Occipital lobe (tissue), 2 donors: Measurements from ENCODE around the gene RUVBL2. TPM values are rescaled to one million over a fixed set of nuclear protein-coding genes. Genes with fewer than 3 reads are reported as not detected.
"Not testable (repeated sequence)": the region's sequence is repeated elsewhere in the genome, so short reads cannot be mapped to it uniquely, and the experiment has no call there.

Source experiments
- DNase-seq: peaks from one replicate; lab custom pipeline; 2025; lab: John Stamatoyannopoulos, UW
- total RNA-seq: library from RNA; depleted of rRNA; stranded (reverse); fragments of >200 nt; gene quantifications from one replicate; pipeline ENCODE4 v1.2.3, GENCODE V29; 2014

RUVBL2 gene
- total RNA-seq, 1 donor from 2014 or later = 81.4 TPM

- DNase-seq = no peak
These were observed 23.5 kb downstream of the RUVBL2 start, which contains the start of gene LHB for GRCh38 chr19:49017041-49017665. Gene LHB, minus strand, starts transcription at chr19:49017091. Its CDS starts 10 bp downstream, at chr19:49017081.

- no peak for DNase-seq
These were observed 24.1 kb downstream of the RUVBL2 start for GRCh38 chr19:49017666-49018351.

GRCh38 chr19:49018388-49019241, 24.9 kb downstream of the RUVBL2 start:
- DNase-seq = not testable (repeated sequence)

GRCh38 chr19:49019242-49019932, 25.7 kb downstream of the RUVBL2 start:
- DNase-seq = no peak

- no peak for DNase-seq
These were observed 26.7 kb downstream of the RUVBL2 start for GRCh38 chr19:49020342-49020741.

DNA sequence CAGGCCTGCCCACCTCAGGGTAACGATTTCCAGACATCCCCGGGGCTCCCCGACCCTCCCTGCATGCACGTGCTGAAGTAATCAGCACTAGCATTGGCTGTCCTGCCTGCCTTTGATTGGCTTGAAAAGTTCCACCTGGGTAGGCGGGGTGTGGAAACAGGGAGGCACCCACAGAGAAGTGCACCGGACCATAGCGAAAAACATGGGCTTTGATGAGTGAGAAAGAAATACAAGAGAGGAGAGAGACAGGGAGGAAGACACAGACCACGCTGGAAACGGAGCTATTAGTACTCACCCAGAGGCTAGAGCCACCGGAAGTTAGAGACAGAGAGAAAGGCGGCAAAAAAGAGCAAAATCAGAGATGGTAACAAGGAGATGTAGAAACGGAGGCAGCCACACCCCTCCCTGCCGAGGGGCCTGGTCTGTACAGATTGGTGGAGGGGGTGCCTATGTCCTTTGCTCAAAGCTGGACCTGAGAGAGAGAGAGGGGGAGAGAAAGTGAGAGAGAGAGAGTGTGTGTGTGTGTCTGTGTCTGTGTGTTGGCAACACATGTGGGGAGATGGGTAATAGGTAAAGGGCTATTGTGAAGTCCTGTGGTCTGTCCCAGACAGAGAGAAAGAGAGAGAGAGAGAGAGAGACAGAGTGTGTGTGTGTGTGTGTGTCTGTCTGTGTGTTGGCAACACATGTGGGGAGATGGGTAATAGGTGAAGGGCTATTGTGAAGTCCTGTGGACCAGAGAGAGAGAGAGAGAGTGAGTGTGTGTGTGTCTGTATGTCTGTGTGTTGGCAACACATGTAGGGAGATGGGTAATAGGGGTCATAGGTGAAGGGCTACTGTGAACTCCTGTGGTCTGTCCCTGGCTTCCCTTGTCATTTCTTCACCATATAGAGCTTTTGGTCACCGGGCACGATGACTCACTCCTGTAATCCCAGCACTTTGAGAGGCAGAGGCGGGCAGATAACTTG, 27.5 kb downstream of the RUVBL2 start:
- DNase-seq = no peak

DNA sequence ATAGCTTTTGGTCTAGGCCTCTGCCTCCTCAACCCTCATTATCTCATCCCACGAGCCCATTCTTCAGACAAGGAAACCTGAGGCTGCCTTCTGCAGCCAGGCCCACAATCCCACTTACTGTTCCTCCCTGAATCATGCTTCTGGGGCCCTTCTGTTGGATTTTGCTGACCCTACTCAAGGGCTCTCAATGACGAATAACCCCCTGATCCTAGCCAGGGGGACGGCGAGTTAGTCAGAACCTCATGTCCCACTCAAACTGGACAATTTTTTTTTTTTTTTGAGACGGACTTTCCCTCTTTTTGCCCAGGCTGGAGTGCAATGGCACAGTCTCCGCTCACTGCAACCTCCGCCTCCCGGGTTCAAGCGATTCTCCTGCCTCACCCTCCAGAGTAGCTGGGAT, 28.4 kb downstream of the RUVBL2 start:
- no peak for DNase-seq

DNA sequence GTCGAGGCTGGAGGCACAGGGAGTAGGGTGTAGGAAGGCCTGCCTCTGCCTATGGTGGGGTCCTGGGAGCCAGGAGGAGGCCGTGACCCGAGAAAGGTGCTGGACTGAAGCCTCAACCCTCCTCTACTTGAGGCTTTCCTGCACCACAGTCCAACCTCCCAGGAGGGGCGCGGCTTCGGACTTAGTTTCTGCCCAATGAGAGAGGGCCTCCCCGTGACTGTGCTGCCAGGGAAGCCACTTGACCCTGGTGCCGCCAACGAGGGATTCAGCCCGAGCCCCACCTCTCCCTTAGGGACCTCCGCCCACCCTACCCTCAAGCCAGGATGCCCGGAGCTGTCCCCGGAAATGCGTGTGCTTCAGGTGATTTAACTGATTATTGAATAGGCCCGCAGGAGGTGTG, 30.5 kb downstream of the RUVBL2 start, which contains the start of gene CGB3:
TSS of gene CGB3 (minus strand) at position 101 of the 400 bp plus-strand sequence. CDS start 362 bp downstream, outside the sequence.
- not testable (repeated sequence) for DNase-seq

GRCh38 chr19:49025088-49025487, 31.4 kb downstream of the RUVBL2 start:
- not testable (repeated sequence) for DNase-seq

DNA sequence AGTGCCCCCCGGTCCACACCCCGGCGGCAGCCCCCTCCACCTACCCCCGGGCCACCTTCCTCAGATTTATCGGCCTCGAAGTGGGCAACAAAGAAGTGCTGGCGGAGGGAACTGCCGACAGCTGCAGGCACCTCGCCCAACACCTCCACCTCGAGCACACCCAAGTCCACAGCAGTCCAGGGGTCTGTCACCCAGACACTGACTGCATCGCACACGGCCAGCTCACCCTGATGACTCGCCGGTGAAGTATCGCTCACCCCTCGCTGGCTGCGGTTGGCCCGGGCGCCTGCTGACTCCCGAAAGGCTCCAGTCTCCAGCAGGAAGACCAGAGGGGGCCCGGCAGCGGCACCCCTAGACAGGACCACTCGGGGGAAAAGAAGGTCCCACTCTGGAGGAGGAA, 31.9 kb downstream of the RUVBL2 start:
- not testable (repeated sequence) for DNase-seq

DNA sequence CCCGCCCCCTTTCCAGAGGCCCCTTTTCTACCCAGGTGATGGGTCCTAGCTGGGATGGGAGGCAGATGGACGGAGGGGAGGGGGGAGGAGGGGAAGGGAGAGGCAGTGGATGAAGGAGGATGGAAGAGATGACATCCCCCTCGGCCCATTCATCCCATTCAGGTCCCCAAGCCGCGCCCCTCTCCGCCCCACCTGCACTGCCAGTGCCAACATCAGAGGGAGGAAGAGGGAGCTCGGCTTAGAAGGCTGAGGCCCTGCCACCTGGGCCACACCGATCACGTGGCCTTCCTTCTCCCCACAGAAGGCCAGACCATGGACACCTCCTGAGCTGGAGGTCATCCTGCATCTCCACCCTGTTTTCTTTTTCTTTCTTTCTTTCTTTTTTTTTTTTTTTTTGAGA, 35.0 kb downstream of the RUVBL2 start:
- not testable (repeated sequence) for DNase-seq

DNA sequence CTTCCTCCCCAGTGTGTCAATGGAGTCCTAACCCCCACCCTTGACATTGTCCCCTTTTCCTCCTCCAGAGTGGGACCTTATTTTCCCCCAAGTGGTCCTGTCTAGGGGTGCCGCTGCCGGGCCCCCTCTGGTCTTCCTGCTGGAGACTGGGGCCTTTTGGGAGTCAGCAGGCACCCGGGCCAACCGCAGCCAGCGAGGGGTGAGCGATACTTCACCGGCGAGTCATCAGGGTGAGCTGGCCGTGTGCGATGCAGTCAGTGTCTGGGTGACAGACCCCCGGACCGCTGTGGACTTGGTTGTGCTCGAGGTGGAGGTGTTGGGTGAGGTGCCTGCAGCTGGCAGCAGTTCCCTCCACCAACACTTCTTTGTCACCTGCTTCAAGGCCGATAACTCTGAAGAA, 36.1 kb downstream of the RUVBL2 start:
- DNase-seq = not testable (repeated sequence)

- DNase-seq = not testable (repeated sequence)
These were observed 36.6 kb downstream of the RUVBL2 start for GRCh38 chr19:49030323-49030722.

DNA sequence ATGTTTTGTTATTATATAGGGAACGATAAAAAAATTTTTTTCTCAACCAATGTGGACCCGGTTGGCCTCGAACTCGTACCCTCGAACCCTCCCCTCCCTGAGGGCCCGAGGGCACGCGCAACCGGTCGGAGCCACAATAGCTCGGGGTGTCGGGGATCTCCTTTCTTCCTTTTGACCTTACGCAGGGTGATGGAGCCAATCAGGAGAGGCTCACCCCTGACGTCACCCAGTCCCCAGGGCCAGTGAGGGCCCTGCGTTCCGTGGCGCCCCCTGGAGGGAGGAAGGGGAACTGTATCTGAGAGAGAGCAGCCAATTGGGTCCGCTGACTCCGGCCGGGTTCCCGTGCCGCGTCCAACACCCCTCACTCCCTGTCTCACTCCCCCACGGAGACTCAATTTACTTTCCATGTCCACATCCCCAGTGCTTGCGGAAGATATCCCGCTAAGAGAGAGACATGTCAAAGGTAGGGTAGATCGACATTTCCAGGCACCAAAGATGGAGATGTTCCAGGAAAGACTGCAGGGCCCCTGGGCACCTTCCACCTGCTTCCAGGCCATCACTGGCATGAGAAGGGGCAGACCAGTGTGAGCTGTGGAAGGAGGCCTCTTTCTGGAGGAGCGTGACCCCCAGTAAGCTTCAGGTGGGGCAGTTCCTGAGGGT, 38.1 kb downstream of the RUVBL2 start, which contains the start of gene CGB2:
TSS of gene CGB2 (plus strand) at position 249 of the 660 bp plus-strand sequence. CDS start at position 455, 206 bp downstream.
- DNase-seq = not testable (repeated sequence)

DNA sequence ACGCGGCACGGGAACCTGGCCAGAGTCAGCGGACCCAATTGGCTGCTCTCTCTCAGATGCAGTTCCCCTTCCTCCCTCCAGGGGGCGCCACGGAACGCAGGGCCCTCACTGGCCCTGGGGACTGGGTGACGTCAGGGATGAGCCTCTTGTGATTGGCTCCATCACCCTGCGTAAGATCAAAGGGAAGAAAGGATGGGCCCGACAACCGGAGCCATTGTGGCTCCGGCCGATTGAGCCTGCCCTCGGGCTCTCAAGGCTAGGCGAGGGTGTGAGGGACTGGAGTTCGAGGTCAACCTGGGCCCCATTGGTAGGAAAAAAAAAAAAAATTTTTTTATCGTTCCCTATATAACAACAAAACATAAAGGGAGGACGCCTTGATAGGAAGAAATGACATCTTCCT, 43.1 kb downstream of the RUVBL2 start, which contains the start of gene CGB1:
TSS of gene CGB1 (minus strand) at position 81 of the 400 bp plus-strand sequence. CDS start 184 bp downstream, outside the sequence.
- DNase-seq = not testable (repeated sequence)

DNA sequence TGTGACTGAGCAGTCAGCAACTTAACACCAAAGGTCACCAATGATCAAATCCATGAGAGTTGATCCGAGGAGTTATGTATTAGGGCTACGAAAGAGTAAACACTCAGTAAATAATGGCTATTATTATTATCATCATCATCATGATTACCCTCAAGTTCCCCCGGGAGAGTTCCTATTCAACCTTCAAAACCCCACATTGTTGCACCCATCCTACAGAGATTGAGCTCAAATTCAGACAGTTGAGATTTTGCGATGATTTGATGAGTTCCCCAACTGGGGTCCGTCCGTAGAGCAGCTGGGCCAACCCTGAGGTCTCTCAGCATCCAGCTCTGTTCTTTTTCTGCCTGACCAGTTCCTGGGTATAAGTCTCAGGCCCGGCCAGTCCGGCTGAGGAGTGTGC, 44.4 kb downstream of the RUVBL2 start:
- not testable (repeated sequence) for DNase-seq

DNA sequence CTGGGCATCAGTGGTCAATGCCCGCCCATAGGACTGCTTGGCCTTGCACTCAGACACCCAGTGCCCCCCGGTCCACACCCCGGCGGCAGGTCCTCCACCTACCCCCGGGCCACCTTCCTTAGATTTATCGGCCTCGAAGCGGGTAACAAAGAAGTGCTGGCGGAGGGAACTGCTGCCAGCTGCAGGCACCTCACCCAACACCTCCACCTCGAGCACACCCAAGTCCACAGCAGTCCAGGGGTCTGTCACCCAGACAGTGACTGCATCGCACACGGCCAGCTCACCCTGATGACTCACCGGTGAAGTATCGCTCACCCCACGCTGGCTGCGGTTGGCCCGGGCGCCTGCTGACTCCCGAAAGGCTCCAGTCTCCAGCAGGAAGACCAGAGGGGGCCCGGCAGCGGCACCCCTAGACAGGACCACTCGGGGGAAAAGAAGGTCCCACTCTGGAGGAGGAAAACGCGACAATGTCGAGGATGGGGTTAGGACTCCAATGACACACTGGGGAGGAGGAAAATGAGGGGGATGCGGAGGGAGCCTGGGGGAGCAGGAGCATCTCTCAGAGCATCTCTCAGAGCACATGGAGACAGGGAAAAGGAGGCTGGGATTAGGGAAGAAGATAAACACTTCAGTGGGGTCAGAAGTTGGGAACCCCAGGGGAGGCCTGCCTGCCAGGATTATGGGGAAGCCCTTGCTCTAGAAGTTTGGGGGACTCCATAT, 45.0 kb downstream of the RUVBL2 start:
- DNase-seq = not testable (repeated sequence)

DNA sequence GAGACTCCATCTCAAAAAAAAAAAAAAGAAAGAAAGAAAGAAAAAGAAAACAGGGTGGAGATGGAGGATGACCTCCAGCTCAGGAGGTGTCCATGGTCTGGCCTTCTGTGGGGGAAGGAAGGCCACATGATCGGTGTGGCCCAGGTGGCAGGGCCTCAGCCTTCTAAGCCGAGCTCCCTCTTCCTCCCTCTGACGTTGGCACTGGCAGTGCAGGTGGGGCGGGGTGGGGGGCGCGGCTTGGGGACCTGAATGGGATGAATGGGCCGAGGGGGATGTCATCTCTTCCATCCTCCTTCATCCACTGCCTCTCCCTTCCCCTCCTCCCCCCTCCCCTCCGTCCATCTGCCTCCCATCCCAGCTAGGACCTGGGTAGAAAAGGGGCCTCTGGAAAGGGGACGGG, 46.0 kb downstream of the RUVBL2 start:
- not testable (repeated sequence) for DNase-seq

GRCh38 chr19:49042177-49042576, 48.5 kb downstream of the RUVBL2 start:
- DNase-seq = no peak
